SK-N-MC (cell line): ENCODE data around the gene SCTR.

ENCODE experiments used
- FOXP2 ChIP-seq: optimal IDR thresholded peaks from 2 replicates; pipeline ENCODE3; 2011; ENCODE audit warnings: mild to moderate bottlenecking, moderate library complexity; ENCODE audit not compliant: insufficient read depth; ENCODE audit errors: extremely low read length, control extremely low read depth
- POLR2AphosphoS5 ChIP-seq: IDR thresholded peaks from 2 replicates; pipeline ENCODE4 v1.6.1; 2012; ENCODE audit warnings: mild to moderate bottlenecking, low read depth, low read length, borderline replicate concordance

- TF ChIP-seq POLR2AphosphoS5 = no peak
- no peak for TF ChIP-seq FOXP2
Observed at GRCh38 chr2:119414894-119415293, 109.4 kb downstream of the SCTR start.
